ENCODE data around the gene NELFCD.
"Not testable (repeated sequence)": the region's sequence is repeated elsewhere in the genome, so short reads cannot be mapped to it uniquely, and the experiment has no call there.

DNA sequence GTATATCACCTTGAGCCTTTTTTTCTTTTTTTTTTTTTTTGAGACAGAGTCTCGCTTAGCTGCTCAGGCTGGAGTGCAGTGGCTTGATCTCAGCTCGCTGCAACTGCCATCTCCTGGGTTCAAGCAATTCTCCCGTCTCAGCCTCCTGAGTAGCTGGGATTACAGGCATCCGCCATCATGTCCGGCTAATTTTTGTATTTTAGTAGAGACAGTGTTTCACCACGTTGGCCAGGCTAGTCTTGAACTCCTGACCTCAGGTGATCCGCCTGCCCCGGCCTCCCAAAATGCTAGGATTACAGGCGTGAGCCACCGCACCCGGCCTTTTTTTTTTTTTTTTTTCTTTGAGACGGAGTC is 2.0 kb downstream of the NELFCD start:
- not testable (repeated sequence) for TF ChIP-seq MYC (IDR thresholded peaks at IDR 0.05; ENCODE audit: insufficient read depth, insufficient read length, insufficient replicate concordance, low read length, severe bottlenecking); HDGF (IDR thresholded peaks at IDR 0.05); YY1 (IDR thresholded peaks at IDR 0.05; ENCODE audit: low read depth, low read length); POLR2A (IDR thresholded peaks at IDR 0.05; ENCODE audit: low read depth, low read length); CHD2 (IDR thresholded peaks at IDR 0.05; ENCODE audit: borderline replicate concordance, low read depth, low read length); DPF2 (IDR thresholded peaks at IDR 0.05); TAF1 (IDR thresholded peaks at IDR 0.05; ENCODE audit: borderline replicate concordance, low read depth, low read length)
- TF ChIP-seq, protein P1, sequence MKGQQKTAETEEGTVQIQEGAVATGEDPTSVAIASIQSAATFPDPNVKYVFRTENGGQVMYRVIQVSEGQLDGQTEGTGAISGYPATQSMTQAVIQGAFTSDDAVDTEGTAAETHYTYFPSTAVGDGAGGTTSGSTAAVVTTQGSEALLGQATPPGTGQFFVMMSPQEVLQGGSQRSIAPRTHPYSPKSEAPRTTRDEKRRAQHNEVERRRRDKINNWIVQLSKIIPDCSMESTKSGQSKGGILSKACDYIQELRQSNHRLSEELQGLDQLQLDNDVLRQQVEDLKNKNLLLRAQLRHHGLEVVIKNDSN (IDR thresholded peaks at IDR 0.05; ENCODE audit: borderline replicate concordance, extremely low read length, insufficient read depth, low read depth, low read length) = not testable (repeated sequence)
- TF ChIP-seq, protein P2, sequence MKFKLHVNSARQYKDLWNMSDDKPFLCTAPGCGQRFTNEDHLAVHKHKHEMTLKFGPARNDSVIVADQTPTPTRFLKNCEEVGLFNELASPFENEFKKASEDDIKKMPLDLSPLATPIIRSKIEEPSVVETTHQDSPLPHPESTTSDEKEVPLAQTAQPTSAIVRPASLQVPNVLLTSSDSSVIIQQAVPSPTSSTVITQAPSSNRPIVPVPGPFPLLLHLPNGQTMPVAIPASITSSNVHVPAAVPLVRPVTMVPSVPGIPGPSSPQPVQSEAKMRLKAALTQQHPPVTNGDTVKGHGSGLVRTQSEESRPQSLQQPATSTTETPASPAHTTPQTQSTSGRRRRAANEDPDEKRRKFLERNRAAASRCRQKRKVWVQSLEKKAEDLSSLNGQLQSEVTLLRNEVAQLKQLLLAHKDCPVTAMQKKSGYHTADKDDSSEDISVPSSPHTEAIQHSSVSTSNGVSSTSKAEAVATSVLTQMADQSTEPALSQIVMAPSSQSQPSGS (IDR thresholded peaks at IDR 0.05; ENCODE audit: low read length) = not testable (repeated sequence)
- TF ChIP-seq, protein P3, sequence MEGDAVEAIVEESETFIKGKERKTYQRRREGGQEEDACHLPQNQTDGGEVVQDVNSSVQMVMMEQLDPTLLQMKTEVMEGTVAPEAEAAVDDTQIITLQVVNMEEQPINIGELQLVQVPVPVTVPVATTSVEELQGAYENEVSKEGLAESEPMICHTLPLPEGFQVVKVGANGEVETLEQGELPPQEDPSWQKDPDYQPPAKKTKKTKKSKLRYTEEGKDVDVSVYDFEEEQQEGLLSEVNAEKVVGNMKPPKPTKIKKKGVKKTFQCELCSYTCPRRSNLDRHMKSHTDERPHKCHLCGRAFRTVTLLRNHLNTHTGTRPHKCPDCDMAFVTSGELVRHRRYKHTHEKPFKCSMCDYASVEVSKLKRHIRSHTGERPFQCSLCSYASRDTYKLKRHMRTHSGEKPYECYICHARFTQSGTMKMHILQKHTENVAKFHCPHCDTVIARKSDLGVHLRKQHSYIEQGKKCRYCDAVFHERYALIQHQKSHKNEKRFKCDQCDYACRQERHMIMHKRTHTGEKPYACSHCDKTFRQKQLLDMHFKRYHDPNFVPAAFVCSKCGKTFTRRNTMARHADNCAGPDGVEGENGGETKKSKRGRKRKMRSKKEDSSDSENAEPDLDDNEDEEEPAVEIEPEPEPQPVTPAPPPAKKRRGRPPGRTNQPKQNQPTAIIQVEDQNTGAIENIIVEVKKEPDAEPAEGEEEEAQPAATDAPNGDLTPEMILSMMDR (IDR thresholded peaks at IDR 0.05 in 2 of 3, conservative IDR thresholded peaks at IDR 0.05 in 1 of 3; ENCODE audit: control insufficient read depth in 2 of 3, extremely low read depth in 1 of 3, insufficient read depth in 1 of 3, low read depth in 3 of 3, low read length in 3 of 3) = not testable (repeated sequence)
- TF ChIP-seq, protein P4, sequence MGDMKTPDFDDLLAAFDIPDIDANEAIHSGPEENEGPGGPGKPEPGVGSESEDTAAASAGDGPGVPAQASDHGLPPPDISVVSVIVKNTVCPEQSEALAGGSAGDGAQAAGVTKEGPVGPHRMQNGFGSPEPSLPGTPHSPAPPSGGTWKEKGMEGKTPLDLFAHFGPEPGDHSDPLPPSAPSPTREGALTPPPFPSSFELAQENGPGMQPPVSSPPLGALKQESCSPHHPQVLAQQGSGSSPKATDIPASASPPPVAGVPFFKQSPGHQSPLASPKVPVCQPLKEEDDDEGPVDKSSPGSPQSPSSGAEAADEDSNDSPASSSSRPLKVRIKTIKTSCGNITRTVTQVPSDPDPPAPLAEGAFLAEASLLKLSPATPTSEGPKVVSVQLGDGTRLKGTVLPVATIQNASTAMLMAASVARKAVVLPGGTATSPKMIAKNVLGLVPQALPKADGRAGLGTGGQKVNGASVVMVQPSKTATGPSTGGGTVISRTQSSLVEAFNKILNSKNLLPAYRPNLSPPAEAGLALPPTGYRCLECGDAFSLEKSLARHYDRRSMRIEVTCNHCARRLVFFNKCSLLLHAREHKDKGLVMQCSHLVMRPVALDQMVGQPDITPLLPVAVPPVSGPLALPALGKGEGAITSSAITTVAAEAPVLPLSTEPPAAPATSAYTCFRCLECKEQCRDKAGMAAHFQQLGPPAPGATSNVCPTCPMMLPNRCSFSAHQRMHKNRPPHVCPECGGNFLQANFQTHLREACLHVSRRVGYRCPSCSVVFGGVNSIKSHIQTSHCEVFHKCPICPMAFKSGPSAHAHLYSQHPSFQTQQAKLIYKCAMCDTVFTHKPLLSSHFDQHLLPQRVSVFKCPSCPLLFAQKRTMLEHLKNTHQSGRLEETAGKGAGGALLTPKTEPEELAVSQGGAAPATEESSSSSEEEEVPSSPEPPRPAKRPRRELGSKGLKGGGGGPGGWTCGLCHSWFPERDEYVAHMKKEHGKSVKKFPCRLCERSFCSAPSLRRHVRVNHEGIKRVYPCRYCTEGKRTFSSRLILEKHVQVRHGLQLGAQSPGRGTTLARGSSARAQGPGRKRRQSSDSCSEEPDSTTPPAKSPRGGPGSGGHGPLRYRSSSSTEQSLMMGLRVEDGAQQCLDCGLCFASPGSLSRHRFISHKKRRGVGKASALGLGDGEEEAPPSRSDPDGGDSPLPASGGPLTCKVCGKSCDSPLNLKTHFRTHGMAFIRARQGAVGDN (IDR thresholded peaks at IDR 0.05) = not testable (repeated sequence)
- TF ChIP-seq, protein P5, sequence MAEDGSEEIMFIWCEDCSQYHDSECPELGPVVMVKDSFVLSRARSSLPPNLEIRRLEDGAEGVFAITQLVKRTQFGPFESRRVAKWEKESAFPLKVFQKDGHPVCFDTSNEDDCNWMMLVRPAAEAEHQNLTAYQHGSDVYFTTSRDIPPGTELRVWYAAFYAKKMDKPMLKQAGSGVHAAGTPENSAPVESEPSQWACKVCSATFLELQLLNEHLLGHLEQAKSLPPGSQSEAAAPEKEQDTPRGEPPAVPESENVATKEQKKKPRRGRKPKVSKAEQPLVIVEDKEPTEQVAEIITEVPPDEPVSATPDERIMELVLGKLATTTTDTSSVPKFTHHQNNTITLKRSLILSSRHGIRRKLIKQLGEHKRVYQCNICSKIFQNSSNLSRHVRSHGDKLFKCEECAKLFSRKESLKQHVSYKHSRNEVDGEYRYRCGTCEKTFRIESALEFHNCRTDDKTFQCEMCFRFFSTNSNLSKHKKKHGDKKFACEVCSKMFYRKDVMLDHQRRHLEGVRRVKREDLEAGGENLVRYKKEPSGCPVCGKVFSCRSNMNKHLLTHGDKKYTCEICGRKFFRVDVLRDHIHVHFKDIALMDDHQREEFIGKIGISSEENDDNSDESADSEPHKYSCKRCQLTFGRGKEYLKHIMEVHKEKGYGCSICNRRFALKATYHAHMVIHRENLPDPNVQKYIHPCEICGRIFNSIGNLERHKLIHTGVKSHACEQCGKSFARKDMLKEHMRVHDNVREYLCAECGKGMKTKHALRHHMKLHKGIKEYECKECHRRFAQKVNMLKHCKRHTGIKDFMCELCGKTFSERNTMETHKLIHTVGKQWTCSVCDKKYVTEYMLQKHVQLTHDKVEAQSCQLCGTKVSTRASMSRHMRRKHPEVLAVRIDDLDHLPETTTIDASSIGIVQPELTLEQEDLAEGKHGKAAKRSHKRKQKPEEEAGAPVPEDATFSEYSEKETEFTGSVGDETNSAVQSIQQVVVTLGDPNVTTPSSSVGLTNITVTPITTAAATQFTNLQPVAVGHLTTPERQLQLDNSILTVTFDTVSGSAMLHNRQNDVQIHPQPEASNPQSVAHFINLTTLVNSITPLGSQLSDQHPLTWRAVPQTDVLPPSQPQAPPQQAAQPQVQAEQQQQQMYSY (CRISPR knock-in tag; IDR thresholded peaks at IDR 0.05) = not testable (repeated sequence)
